SK-N-SH (cell line): ENCODE results near the gene PRKCA. TPM values are rescaled to one million over a fixed set of nuclear protein-coding genes. Genes with fewer than 3 reads are reported as not detected.
A peak's percentile ranks its signal among the peaks of the same experiment; 100 is the strongest.

Experiments used
- CTCF ChIA-PET: fragments of 300-600, 350-600 bp; formaldehyde crosslinking; extraction: SDS; loops from one replicate; lab custom pipeline; 2021; lab: Yijun Ruan, JAX
- POLR2A ChIA-PET: fragments of 350-600 bp; sonication (Branson Sonifier 250); formaldehyde crosslinking; extraction: SDS; loops from one replicate; lab custom pipeline; 2020; ENCODE audit warnings: antibody characterized with exemption, inconsistent platforms; lab: Yijun Ruan, JAX
- DNase-seq: peaks from one replicate; pipeline ENCODE4 v3.0.0; 2012
- H2AFZ ChIP-seq: fragments of 200-600 bp; sonication (generic); 2 replicates; pipeline ENCODE4 v1.8.1; 2016; ENCODE audit warnings: antibody characterized with exemption, mild to moderate bottlenecking, low read depth
- H3F3A ChIP-seq: fragments of 200-600 bp; sonication (generic); replicated peaks from 2 replicates; pipeline ENCODE3; 2016; ENCODE audit warnings: antibody characterized with exemption, mild to moderate bottlenecking; ENCODE audit not compliant: insufficient read depth
- H3K27ac ChIP-seq, 2 experiments: fragments of 200-500 bp in 1 of 2; fragments of 200-600 bp in 1 of 2; sonication (Bioruptor generic) in 1 of 2; sonication (generic), shearing (Covaris generic) in 1 of 2; 2 replicates each; pipeline versions ENCODE4 v1.5.1 to v1.6.1; 2014 to 2016; ENCODE audit warnings: low read depth in 2 of 2, inconsistent platforms in 1 of 2, low read length in 1 of 2, mild to moderate bottlenecking in 1 of 2, mixed read lengths in 1 of 2
- H3K27me3 ChIP-seq: fragments of 200-600 bp; sonication (generic), shearing (Covaris generic); 2 replicates; pipeline ENCODE4 v1.6.1; 2016; ENCODE audit warnings: mixed run types; ENCODE audit not compliant: insufficient read depth
- H3K36me3 ChIP-seq, 2 experiments: fragments of 200-500 bp in 1 of 2; fragments of 200-600 bp in 1 of 2; sonication (Bioruptor generic) in 1 of 2; sonication (generic) in 1 of 2; replicated peaks in 1 of 2; 2 replicates each; pipeline versions ENCODE3 to v1.5.1; 2014 to 2016; ENCODE audit warnings: low read length in 1 of 2, mild to moderate bottlenecking in 1 of 2; ENCODE audit not compliant: insufficient read depth in 2 of 2, control insufficient read depth in 1 of 2
- H3K4me1 ChIP-seq, 2 experiments: fragments of 200-500 bp in 1 of 2; fragments of 200-600 bp in 1 of 2; sonication (Bioruptor generic) in 1 of 2; sonication (generic), shearing (Covaris generic) in 1 of 2; 2 replicates each; pipeline versions ENCODE4 v1.5.1 to v1.6.1; 2014 to 2016; ENCODE audit warnings: low read depth in 1 of 2, low read length in 1 of 2, mixed run types in 1 of 2; ENCODE audit not compliant: insufficient read depth in 2 of 2, control insufficient read depth in 1 of 2
- H3K4me2 ChIP-seq: fragments of 200-600 bp; sonication (generic), shearing (Covaris generic); 2 replicates; pipeline ENCODE4 v1.6.1; 2017; ENCODE audit warnings: mixed run types
- H3K4me3 ChIP-seq, 2 experiments: fragments of 200-500 bp in 1 of 2; fragments of 200-600 bp in 1 of 2; sonication (Bioruptor generic) in 1 of 2; sonication (generic), shearing (Covaris generic) in 1 of 2; 2 replicates each; pipeline versions ENCODE4 v1.5.1 to v1.8.1; 2014 to 2016; ENCODE audit warnings: low read depth in 2 of 2, inconsistent platforms in 1 of 2, low read length in 1 of 2, mild to moderate bottlenecking in 1 of 2, mixed read lengths in 1 of 2, moderate library complexity in 1 of 2
- H3K79me2 ChIP-seq: fragments of 200-600 bp; sonication (generic); 2 replicates; pipeline ENCODE4 v1.8.1; 2017; ENCODE audit warnings: mild to moderate bottlenecking; ENCODE audit not compliant: insufficient read depth
- H3K9ac ChIP-seq: fragments of 200-600 bp; sonication (generic); 2 replicates; pipeline ENCODE4 v1.6.1; 2017; ENCODE audit warnings: mixed run types
- H3K9me2 ChIP-seq: fragments of 200-600 bp; sonication (generic); 2 replicates; pipeline ENCODE4 v1.6.1; 2017; ENCODE audit warnings: mixed run types
- H3K9me3 ChIP-seq: fragments of 200-600 bp; sonication (generic); 2 replicates; pipeline ENCODE4 v1.6.1; 2017; ENCODE audit warnings: mixed run types, mild to moderate bottlenecking, moderate library complexity
- H4K20me1 ChIP-seq: fragments of 200-600 bp; sonication (generic); 2 replicates; pipeline ENCODE4 v1.6.1; 2017; ENCODE audit warnings: mild to moderate bottlenecking, mixed run types; ENCODE audit not compliant: insufficient read depth
- CHD2 ChIP-seq: fragments of 150-350 bp; IDR thresholded peaks from 2 replicates; pipeline ENCODE4 v1.6.1; 2018; ENCODE audit warnings: low read length; ENCODE audit not compliant: partially characterized antibody
- CTCF ChIP-seq: fragments of 200-600 bp; sonication (generic); IDR thresholded peaks from 2 replicates; pipeline ENCODE4 v1.6.1; 2017; ENCODE audit warnings: antibody characterized with exemption, mild to moderate bottlenecking, moderate library complexity
- FOSL2 ChIP-seq: IDR thresholded peaks from 2 replicates; pipeline ENCODE4 v1.4.0; 2012; ENCODE audit warnings: low read depth, mild to moderate bottlenecking, moderate library complexity, borderline replicate concordance
- FOXJ3 ChIP-seq: sonication (generic); formaldehyde crosslinking; IDR thresholded peaks from 2 replicates; pipeline ENCODE4 v1.5.1; 2020; ENCODE audit warnings: mild to moderate bottlenecking, missing genetic modification reagents
- GATA2 ChIP-seq: sonication (generic); formaldehyde crosslinking; IDR thresholded peaks from 2 replicates; pipeline ENCODE4 v1.5.0; 2020; ENCODE audit warnings: mild to moderate bottlenecking, missing genetic modification reagents
- PBX3 ChIP-seq: IDR thresholded peaks from 2 replicates; pipeline ENCODE4; 2012
- RAD21 ChIP-seq: IDR thresholded peaks from 2 replicates; pipeline ENCODE4 v1.6.1; 2012; ENCODE audit warnings: mild to moderate bottlenecking, low read length
- RCOR1 ChIP-seq: fragments of 150-350 bp; IDR thresholded peaks from 2 replicates; pipeline ENCODE4 v1.6.1; 2017; ENCODE audit warnings: antibody characterized with exemption, low read length
- REST ChIP-seq: IDR thresholded peaks from 2 replicates; pipeline ENCODE4 v1.6.1; 2012; ENCODE audit warnings: mild to moderate bottlenecking, low read depth, low read length, moderate library complexity
- RFX5 ChIP-seq: IDR thresholded peaks from 2 replicates; pipeline ENCODE4 v1.6.1; 2012; ENCODE audit warnings: mild to moderate bottlenecking, improper control_type of control experiment, low read length
- SMC3 ChIP-seq: IDR thresholded peaks from 2 replicates; pipeline ENCODE4 v1.6.1; 2012; ENCODE audit warnings: low read depth, low read length, improper control_type of control experiment
- TEAD4 ChIP-seq: IDR thresholded peaks from 2 replicates; pipeline ENCODE4 v1.4.0; 2012; ENCODE audit warnings: mild to moderate bottlenecking, borderline replicate concordance; ENCODE audit not compliant: insufficient read depth
- YY1 ChIP-seq: IDR thresholded peaks from 2 replicates; pipeline ENCODE4 v1.4.0; 2012; ENCODE audit warnings: low read depth, mild to moderate bottlenecking
- WGBS: methylation state at CpG from one replicate; pipeline ENCODE4 v1.1.6; 2017; ENCODE audit warnings: low lambda C conversion rate; 5-methylcytosine and 5-hydroxymethylcytosine counted together
- polyA plus RNA-seq, 3 experiments: library from polyadenylated mRNA; depleted of rRNA; stranded (reverse); fragments of >200 nt; gene quantifications; 2 replicates each; pipeline ENCODE4 v1.2.3, GENCODE V29; 2012
- TF ChIP-seq, protein P1 (sequence below): IDR thresholded peaks from 2 replicates; pipeline ENCODE4 v1.4.0; 2012; ENCODE audit warnings: low read depth, borderline replicate concordance

The PRKCA gene
- polyA plus RNA-seq, 1 of the 3 experiments (the other 2 are of a cell fraction), result 108 TPM

DNA sequence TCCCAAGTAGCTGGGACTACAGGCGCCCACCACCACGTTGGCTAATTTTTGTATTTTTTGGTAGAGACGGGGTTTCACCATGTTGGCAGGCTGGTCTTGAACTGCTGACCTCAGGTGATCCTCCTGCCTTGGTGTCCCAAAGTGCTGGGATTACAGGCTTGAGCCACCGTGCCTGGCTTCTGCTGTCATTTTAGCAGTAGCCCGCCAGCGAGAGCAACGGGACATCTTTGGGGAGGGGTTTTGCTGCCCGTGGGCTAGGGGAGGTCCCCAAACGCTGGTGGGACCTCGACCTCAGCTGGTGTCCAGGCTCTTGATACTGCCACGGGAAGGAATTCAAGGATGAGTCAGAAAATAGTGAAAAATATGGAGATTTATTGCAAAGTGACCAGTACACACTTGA, 424.4 kb downstream of the PRKCA start (continued):
- TF ChIP-seq, protein P1, sequence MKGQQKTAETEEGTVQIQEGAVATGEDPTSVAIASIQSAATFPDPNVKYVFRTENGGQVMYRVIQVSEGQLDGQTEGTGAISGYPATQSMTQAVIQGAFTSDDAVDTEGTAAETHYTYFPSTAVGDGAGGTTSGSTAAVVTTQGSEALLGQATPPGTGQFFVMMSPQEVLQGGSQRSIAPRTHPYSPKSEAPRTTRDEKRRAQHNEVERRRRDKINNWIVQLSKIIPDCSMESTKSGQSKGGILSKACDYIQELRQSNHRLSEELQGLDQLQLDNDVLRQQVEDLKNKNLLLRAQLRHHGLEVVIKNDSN, result no peak
- TF ChIP-seq CTCF, result no peak
- TF ChIP-seq PBX3, result no peak
- no peak for TF ChIP-seq RFX5
- TF ChIP-seq YY1, result no peak
- TF ChIP-seq CHD2, result no peak
- TF ChIP-seq FOSL2, result no peak
- no peak for TF ChIP-seq FOXJ3 (CRISPR knock-in tag)
- no peak for TF ChIP-seq RCOR1
- TF ChIP-seq, all 33 proteins: peak for 0

GRCh38 chr17:66727634-66728570, 425.5 kb downstream of the PRKCA start:
- Histone ChIP-seq H3K36me3 (peaks cover 7 to 26% of the 10 kb centered on the region in 2 experiments), H3K27ac (peak overlapping the region in 1 of 2 experiments; percentile 36; a peak in 2 of 4 replicates), H3K4me1 (peaks cover 9 to 25% of the 10 kb centered on the region in 2 experiments; a peak in 1 of 4 replicates), H4K20me1 (peaks cover 31% of the 10 kb centered on the region), H3K9me2 (no peaks in the 10 kb centered on the region), H3K27me3 (no peaks in the 10 kb centered on the region), H3K79me2 (peaks cover 7% of the 10 kb centered on the region; the same call in 1 of the 2 replicates), H2AFZ (no peak overlapping the region), H3K9me3 (no peaks in the 10 kb centered on the region), H3F3A (no peaks in the 10 kb centered on the region), H3K9ac (no peak overlapping the region), H3K4me3 (no peak overlapping the region; a peak in 1 of 4 replicates), H3K4me2 (no peak overlapping the region)
- CTCF ChIA-PET, result interaction anchor here (0.5 to 22.6 kb wide), 111 partner anchors 8 to 959 kb away, joined by 3 to 460 read pairs (median 4); partner anchors contain the start of gene CACNG5
- POLR2A ChIA-PET, result interaction anchor here (0.9 to 1.9 kb wide), 5 partner anchors 10 to 430 kb away, joined by 3 to 6 read pairs (median 4); no protein-coding TSS in a partner anchor
- TF ChIP-seq GATA2 (CRISPR knock-in tag), result no peak
- no peak for TF ChIP-seq RFX5
- peak; percentile 93 for TF ChIP-seq RAD21
- TF ChIP-seq CTCF, result peak; percentile 70
- no peak for TF ChIP-seq REST
- no peak for TF ChIP-seq TEAD4
- peak; percentile 91 for TF ChIP-seq SMC3
- DNase-seq, result peak; percentile 87
- whole genome bisulfite sequencing, result 85% methylated on average over 17 of the region's 17 CpGs
